Adrenal gland (tissue), 12 donors: ENCODE results near the gene ZNF697. TPM values are rescaled to one million over a fixed set of nuclear protein-coding genes. Genes with fewer than 3 reads are reported as not detected.

ENCODE experiments used
- DNase-seq, 7 donors: peaks; one replicate each; pipeline ENCODE4 v3.0.0-alpha.2; 2019 to 2020
- H3K27ac ChIP-seq, 5 donors: fragments of 200-600 bp; sonication (generic) in 4 of 5; 1 replicate in 3 of 5; 2 replicates in 2 of 5; pipeline versions ENCODE4 v1.5.1 to v1.8.0; 2016 to 2020; ENCODE audit warnings: mild to moderate bottlenecking in 1 of 5
- H3K27me3 ChIP-seq: fragments of 200-600 bp; 2 replicates; pipeline ENCODE4 v1.8.0; 2021
- H3K36me3 ChIP-seq, 2 donors: fragments of 200-600 bp; replicated peaks in 1 of 2; 1 replicate in 1 of 2; 2 replicates in 1 of 2; pipeline versions ENCODE4 v1.5.1 to v1.8.0; 2018 to 2022
- H3K4me1 ChIP-seq, 2 donors: fragments of 200-600 bp; replicated peaks in 1 of 2; 1 replicate in 1 of 2; 2 replicates in 1 of 2; pipeline versions ENCODE4 v1.5.1 to v1.8.0; 2018 to 2021
- H3K4me3 ChIP-seq, 4 donors: fragments of 200-600 bp; sonication (generic) in 3 of 4; one replicate each; pipeline ENCODE4 v1.5.1; 2016 to 2018
- H3K9me3 ChIP-seq, 3 donors: fragments of 200-600 bp; sonication (generic) in 1 of 3; replicated peaks in 1 of 3; 1 replicate in 2 of 3; 2 replicates in 1 of 3; pipeline versions ENCODE4 v1.5.1 to v1.8.0; 2016 to 2021
- CTCF ChIP-seq, 6 experiments: fragments of 450-650 bp in 4 of 6; fragments of 200-600 bp in 2 of 6; sonication (generic) in 1 of 6; IDR thresholded peaks; 1 replicate in 5 of 6; 2 replicates in 1 of 6; pipeline versions ENCODE4 v1.5.1 to v1.8.0; 2016 to 2021; ENCODE audit warnings: antibody characterized with exemption in 6 of 6, mild to moderate bottlenecking in 2 of 6, moderate library complexity in 1 of 6
- POLR2A ChIP-seq, 2 donors: fragments of 450-650 bp; IDR thresholded peaks; one replicate each; pipeline ENCODE4 v1.6.1; 2017; ENCODE audit warnings: antibody characterized with exemption in 2 of 2, mild to moderate bottlenecking in 2 of 2, moderate library complexity in 1 of 2
- WGBS, 4 donors: extraction: QIAGEN DNeasy Blood & Tissue Kit in 2 of 4; methylation state at CpG; one replicate each; pipeline versions ENCODE4 v1.1.5 to v1.1.7; 2013 to 2017; 5-methylcytosine and 5-hydroxymethylcytosine counted together
- intact Hi-C, 2 donors: fragments of 100-400 bp; cut with DNase I; formaldehyde crosslinking; loops; one replicate each; pipeline versions ENCODE4 v1.14.1 to v1.15.0; 2022 to 2023
- polyA plus RNA-seq, 3 donors: library from polyadenylated mRNA; stranded (reverse); fragments of 200-250 nt in 2 of 3; fragments of 350-450 nt in 1 of 3; fragmentation: Illumina TruSeq in 1 of 3; extraction: RNeasy Lipid Tissue Mini Kit (QIAGEN cat#74804) in 1 of 3; gene quantifications; one replicate each; pipeline ENCODE4 v1.2.3, GENCODE V29; 2013 to 2014
- total RNA-seq, 9 donors: library from RNA; depleted of rRNA in 4 of 9; stranded (reverse); fragments of >200 nt in 4 of 9; fragments of 120-200 nt in 1 of 9; fragmentation: NEBNext Ultra II Directional in 1 of 9; extraction: Animal tissue kit (Norgen Biotek cat#: 25700) in 1 of 9; gene quantifications; one replicate each; pipeline versions ENCODE4 v1.1.0 to v1.2.4, GENCODE V29; 2013 to 2023
- donor health status: healthy with polysubstance abuse.
- donor health status: Bipolar disorder and iron deficiency.
- donor health status: DM: yes; HTN: yes; CAD: no.
- donor health status: DM: no; HTN: no; CAD: no.
- donor health status: DM: no; HTN: no; CAD: no.
- donor health status: DM: yes; HTN: yes; CAD: no.

ZNF697 gene
- total and polyA plus RNA-seq, 12 donors = 1.7 to 14.5 (median 5.3) TPM

GRCh38 chr1:119646521-119647227 is 1.4 kb downstream of the ZNF697 start:
- WGBS, 4 donors = 35 to 46% (median 41%) methylated on average over 13 to 15 of the region's 15 CpGs
- Histone ChIP-seq H3K4me3 (peak overlapping the region in 2 of 4 donors; percentile 76 to 99), H3K9me3 (no peaks in the 10 kb centered on the region), H3K36me3 (no peaks in the 10 kb centered on the region), H3K27ac (peak overlapping the region in 2 of 5 donors; percentile 94), H3K27me3 (no peaks in the 10 kb centered on the region), H3K4me1 (peaks cover 0 to 16% of the 10 kb centered on the region in 2 donors)
- peak in 3 of 7 donors; percentile 24 to 51 (median 31) for DNase-seq
- intact Hi-C loops = no loop called here
- TF ChIP-seq CTCF (IDR thresholded peaks at IDR 0.05) (no peak), POLR2A (IDR thresholded peaks at IDR 0.05) (no peak)

- intact Hi-C loops = no loop called here
- Histone ChIP-seq H3K4me1 (no peaks in the 10 kb centered on the region), H3K27ac (no peak overlapping the region), H3K4me3 (no peak overlapping the region), H3K36me3 (no peaks in the 10 kb centered on the region), H3K27me3 (no peaks in the 10 kb centered on the region), H3K9me3 (no peaks in the 10 kb centered on the region)
- 81 to 96% (median 92%) methylated on average over 1 of the region's 1 CpG for WGBS, 4 donors
- DNase-seq = no peak
- TF ChIP-seq CTCF (IDR thresholded peaks at IDR 0.05) (no peak), POLR2A (IDR thresholded peaks at IDR 0.05) (no peak)
Observed at GRCh38 chr1:119639109-119639508, 9.0 kb downstream of the ZNF697 start.

- DNase-seq = no peak
- H3K27me3 ChIP-seq = no peaks in the 10 kb centered on the region
- no peak overlapping the region for H3K4me3 ChIP-seq
- H3K9me3 ChIP-seq = no peaks in the 10 kb centered on the region
- 88 to 100% (median 94%) methylated on average over 1 of the region's 1 CpG for WGBS, 4 donors
- no peak overlapping the region for H3K27ac ChIP-seq
- H3K36me3 ChIP-seq = no peaks in the 10 kb centered on the region
- intact Hi-C loops = no loop called here
- no peak for TF ChIP-seq CTCF (IDR thresholded peaks at IDR 0.05)
- TF ChIP-seq POLR2A (IDR thresholded peaks at IDR 0.05) = no peak
- peaks cover 0 to 3% of the 10 kb centered on the region in 2 donors for H3K4me1 ChIP-seq
Observed at GRCh38 chr1:119637710-119638109, 10.4 kb downstream of the ZNF697 start.

DNA sequence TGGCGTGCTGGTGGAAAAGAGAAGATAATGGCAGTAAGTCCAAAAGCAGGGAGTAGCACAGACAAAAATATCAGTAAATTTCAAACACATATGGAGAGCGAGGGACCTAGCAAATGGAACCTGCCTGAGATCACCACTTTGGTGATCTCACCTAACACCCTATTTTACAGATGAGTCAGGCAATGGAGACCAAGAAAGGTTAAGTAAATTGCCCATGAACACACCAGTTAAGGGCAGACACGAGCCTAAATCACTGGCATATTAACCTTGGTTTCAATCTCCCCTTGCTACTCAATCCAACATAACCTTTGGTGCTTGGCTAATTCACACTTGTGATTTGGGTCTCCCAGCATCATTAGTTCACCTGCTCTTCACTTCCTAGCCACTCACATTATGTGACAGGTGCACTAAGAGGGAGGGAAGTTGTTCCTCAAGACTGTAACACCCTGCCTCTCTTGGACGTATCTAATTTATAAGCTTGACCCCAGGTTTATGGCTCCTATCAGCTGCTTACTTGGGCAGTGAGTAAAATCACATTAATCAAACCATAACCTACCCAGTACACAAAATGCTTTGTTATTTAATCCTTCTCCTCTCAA is 11.5 kb downstream of the ZNF697 start:
- no peak for TF ChIP-seq CTCF (IDR thresholded peaks at IDR 0.05)
- no peak for TF ChIP-seq POLR2A (IDR thresholded peaks at IDR 0.05)
- WGBS, 4 donors = 82 to 85% (median 84%) methylated on average over 4 of the region's 4 CpGs
- intact Hi-C loops = no loop called here
- Histone ChIP-seq H3K9me3 (no peaks in the 10 kb centered on the region), H3K4me3 (no peak overlapping the region), H3K27ac (no peak overlapping the region), H3K36me3 (no peaks in the 10 kb centered on the region), H3K27me3 (no peaks in the 10 kb centered on the region), H3K4me1 (peaks cover 9 to 15% of the 10 kb centered on the region in 2 donors)
- DNase-seq = no peak
